Fibroblast of gingiva (primary cell): ENCODE results near the gene NRG3.

Source experiments
- DNase-seq: peaks from one replicate; pipeline ENCODE4 v3.0.0-alpha.2; 2011; ENCODE audit warnings: low read depth

NRG3 gene

DNA sequence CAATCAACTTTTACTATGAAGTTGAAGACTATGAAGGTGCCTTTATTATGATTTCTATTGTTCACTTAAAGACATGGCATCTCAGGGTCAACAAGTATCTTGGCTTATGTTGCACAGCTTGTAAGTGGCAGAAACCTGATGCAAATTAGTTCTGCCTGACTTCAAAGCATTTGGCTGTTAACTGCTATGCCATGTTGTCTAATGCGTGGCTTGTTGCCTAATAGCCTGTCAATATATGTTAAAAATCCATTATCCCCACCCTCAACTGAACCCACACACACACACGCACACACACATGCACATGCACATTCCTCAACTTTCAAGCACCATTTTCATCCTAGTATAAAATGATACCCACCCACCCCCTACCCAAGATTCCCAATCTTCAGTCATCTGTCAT is 217.1 kb downstream of the NRG3 start:
- no peak for DNase-seq

DNA sequence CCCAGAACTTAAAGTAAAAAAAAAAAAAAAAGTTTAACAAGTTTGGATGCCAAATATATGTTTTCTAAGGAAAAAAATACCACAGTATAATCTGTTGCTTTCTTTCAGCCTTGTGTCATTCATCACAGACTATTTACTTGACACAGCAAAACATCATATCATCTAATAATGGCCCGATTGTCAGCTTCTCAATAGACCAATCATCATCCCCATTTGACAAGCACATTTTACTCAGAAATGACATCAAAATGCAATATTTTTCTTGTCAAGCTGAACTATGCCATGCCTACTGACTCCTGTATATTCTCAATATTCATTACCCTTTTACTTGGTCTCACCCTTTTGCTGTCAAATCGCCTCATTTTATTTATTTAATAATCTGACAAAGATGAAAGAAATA is 249.7 kb downstream of the NRG3 start:
- no peak for DNase-seq

- no peak for DNase-seq
These were observed 253.5 kb downstream of the NRG3 start for GRCh38 chr10:82128527-82128926.

DNA sequence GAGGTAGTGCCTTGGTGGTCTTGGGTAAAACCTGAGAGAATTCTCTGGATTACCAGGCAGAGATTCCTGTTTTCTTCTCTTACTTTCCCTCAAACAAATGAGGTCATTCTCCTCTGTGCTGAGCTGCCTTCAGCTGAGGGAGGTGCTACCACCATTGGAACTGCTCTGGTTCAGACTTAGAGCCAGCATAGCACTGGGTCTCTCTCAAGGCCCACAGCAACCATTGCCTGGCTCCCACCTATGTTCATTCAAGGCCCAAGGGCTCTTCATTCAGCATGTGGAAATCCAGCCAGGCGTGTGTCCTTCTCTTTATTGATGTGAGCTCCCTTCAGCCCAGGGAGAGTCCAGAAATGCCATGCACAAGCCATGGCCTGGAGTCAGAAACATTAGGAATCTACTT is 261.1 kb downstream of the NRG3 start:
- no peak for DNase-seq

DNA sequence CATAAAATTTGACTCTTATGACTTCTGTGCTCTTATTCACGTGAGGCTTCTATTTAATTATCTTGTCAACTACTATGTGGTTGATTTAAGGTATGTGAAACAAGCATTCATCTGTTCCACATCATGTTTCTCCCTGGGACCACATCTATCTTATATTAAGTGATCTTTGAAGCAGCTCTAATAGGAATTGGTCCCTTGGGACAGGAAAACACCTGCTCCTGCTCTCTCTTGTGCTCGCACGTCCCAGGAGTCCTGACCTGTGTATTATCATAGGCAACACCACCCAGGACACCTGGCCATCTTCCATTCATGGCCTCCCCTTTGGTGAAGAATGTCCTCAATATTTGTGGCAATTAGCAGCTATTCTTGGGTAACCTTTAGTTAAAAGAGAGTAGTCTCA is 269.2 kb downstream of the NRG3 start:
- no peak for DNase-seq

DNA sequence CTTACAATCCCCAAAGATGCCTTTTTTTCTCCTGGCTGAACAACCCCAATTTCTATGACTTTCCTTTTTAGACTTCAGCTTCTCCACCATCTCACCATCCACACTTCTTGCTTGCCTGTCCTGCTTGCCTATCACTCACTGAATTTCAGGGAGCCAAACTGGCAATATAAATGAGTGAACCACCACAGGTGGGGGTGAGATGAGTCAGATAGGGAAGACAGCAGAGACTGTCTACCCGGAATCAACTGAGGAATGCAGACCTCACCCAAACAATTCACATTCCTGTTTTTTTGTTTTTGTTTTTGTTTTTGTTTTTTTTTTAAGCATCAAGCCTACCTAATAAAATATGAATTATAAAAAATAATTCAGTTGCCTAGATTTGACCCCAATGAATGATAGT is 273.8 kb downstream of the NRG3 start:
- no peak for DNase-seq

- DNase-seq = no peak
These were observed 274.7 kb downstream of the NRG3 start for GRCh38 chr10:82149674-82150073.

DNA sequence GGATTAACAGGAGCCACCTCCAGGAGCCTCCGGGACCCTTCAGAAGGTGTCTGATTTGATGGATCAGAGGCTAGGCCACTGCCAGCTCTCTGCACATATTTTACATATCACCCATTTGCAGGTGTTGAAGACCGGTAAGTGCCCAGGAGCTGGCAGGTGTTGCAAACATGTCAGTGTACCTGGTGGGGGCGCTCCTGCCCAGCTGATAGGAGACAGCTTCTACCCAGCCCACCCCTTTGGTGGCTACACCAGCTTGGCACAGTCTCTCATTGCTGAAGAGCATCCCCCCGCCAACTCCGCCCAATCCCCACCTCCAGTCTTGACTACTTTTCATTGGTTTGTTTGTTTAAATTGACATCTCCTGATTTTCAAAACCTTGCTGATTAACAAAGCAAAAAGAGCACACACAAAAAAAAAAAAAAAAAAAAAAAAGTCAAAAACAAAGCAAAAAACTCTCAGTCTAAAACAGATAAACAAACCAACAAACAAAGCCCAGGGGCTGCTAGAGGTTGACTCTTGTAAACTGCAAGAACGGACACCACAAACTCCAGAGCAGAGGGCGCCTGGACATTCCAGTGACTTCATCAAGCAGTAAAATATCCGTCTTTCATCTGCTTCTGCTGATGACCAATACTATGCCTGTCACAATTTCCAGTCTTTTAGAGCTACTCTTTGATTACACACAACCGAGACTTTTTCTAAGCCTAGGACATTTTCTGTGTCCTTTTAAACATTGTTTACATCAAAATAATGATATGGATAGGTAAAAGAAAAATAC is 275.3 kb downstream of the NRG3 start:
- DNase-seq = no peak

GRCh38 chr10:82160307-82160706 is 285.3 kb downstream of the NRG3 start:
- peak; percentile 0 for DNase-seq

DNA sequence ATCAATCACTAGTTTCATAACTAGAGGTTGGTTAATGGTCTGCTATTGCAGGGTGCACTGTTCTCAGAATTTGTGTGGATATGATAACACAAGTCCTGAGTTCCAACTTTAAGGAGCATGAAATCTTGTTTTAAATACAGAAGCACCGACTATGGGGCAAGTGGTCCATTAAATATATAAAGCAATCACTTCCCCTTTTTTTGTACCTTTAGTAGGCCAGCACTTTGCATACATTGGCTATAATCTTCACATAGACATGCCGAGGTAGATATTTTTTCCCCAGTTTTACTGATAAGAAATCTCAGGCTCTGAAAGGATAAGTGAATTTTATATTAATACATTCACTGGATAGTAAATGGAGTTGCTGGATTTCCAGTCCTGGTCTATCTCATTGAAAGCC is 286.3 kb downstream of the NRG3 start:
- DNase-seq = no peak

- no peak for DNase-seq
These were observed 287.7 kb downstream of the NRG3 start for GRCh38 chr10:82162549-82163195.

DNA sequence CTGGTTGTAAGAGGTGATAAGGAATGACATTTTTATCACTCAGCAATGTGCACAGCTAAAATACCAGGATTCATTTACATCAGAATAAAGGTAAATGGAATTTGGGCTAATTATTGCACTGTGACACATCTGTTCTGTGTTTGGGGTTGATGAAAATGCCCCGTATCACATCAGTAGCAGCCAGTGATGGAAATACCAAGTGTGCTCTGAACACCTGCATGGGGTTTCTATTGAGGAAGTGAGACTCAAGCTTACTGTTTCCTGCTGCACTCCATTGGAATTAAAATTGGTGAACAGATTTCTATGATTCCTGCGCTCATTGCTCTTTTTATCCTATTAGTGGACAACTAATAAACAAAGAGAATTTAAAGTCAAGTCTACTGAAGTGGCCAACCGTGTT is 296.9 kb downstream of the NRG3 start:
- no peak for DNase-seq

- DNase-seq = no peak
These were observed 301.6 kb downstream of the NRG3 start for GRCh38 chr10:82176587-82176986.

- peak; percentile 73 for DNase-seq
These were observed 315.7 kb downstream of the NRG3 start for GRCh38 chr10:82190432-82191260.

DNA sequence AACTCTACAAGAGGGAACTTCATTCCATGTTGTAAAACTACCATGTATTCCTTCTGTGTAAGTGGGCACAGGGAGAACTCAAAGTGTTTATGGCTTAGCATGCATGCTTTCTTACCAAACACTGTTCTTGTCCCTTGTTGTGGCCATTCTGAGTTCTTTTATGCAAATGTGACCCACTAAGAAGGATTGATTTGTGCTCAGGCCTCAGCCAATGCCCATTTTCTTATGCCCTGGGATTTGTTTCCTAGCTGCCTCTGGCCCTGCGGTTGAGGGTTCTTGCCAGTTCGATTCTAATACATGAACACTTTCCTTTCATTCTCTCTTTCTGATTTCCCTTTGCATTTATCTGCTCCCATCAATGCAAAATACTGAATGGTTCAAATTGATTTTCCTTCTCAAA is 316.7 kb downstream of the NRG3 start:
- DNase-seq = no peak

DNA sequence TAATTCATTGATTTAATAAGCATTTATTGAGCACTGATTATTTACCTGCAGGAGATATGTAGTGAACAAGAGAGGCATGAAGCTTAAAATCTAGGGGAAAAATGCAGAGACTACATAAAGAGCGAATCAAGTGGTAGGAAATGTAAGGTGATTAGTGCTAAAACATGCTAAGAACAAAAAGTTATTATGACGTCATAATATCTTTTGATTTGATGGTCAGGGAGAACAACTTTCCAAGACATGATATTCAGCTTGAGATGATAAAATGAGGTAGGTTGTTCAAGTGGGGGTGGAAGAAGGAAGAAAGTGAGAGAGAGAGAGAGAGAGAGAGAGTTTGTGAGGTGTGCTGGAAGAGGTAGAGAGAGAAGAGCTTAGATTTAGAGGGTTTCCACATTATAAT is 317.7 kb downstream of the NRG3 start:
- DNase-seq = no peak

- no peak for DNase-seq
These were observed 319.4 kb downstream of the NRG3 start for GRCh38 chr10:82194419-82194818.

- peak; percentile 21 for DNase-seq
These were observed 331.8 kb downstream of the NRG3 start for GRCh38 chr10:82206831-82207230.

GRCh38 chr10:82208726-82209125 is 333.7 kb downstream of the NRG3 start:
- no peak for DNase-seq

- no peak for DNase-seq
These were observed 335.3 kb downstream of the NRG3 start for GRCh38 chr10:82210331-82210730.

GRCh38 chr10:82211346-82211745 is 336.4 kb downstream of the NRG3 start:
- peak; percentile 62 for DNase-seq

GRCh38 chr10:82212753-82213152 is 337.8 kb downstream of the NRG3 start:
- DNase-seq = no peak

- peak; percentile 36 for DNase-seq
These were observed 338.8 kb downstream of the NRG3 start for GRCh38 chr10:82213784-82214183.
